WTC11 (cell line): ENCODE measurements around the gene PTPRT.

Source experiments
- ATF3 ChIP-seq: sonication (generic); formaldehyde crosslinking; conservative IDR thresholded peaks from 2 replicates; pipeline ENCODE4 v1.8.1; 2022; ENCODE audit warnings: mild to moderate bottlenecking, missing genetic modification reagents
- CREB1 ChIP-seq: sonication (generic); formaldehyde crosslinking; IDR thresholded peaks from 2 replicates; pipeline ENCODE4 v1.8.0; 2023; ENCODE audit warnings: mild to moderate bottlenecking, missing genetic modification reagents
- CTCF ChIP-seq: fragments of 200-600 bp; IDR thresholded peaks from 2 replicates; pipeline ENCODE4 v1.8.0; 2022; ENCODE audit warnings: antibody characterized with exemption
- E2F5 ChIP-seq: sonication (generic); formaldehyde crosslinking; IDR thresholded peaks from 2 replicates; pipeline ENCODE4 v1.8.1; 2022; ENCODE audit warnings: mild to moderate bottlenecking, moderate library complexity, missing genetic modification reagents
- FOXK1 ChIP-seq: sonication (generic); formaldehyde crosslinking; IDR thresholded peaks from 2 replicates; pipeline ENCODE4 v1.8.0; 2022; ENCODE audit warnings: mild to moderate bottlenecking, moderate library complexity, missing genetic modification reagents
- STAT6 ChIP-seq: sonication (generic); formaldehyde crosslinking; conservative IDR thresholded peaks from 2 replicates; pipeline ENCODE4 v1.8.1; 2023; ENCODE audit warnings: mild to moderate bottlenecking, low read depth, missing genetic modification reagents, moderate library complexity
- TEAD4 ChIP-seq: sonication (generic); formaldehyde crosslinking; IDR thresholded peaks from 2 replicates; pipeline ENCODE4 v1.8.0; 2022; ENCODE audit warnings: mild to moderate bottlenecking, missing genetic modification reagents

GRCh38 chr20:42986143-42986773, 203.4 kb downstream of the PTPRT start:
- TF ChIP-seq FOXK1 (CRISPR knock-in tag): no peak
- no peak for TF ChIP-seq CTCF
- TF ChIP-seq STAT6 (CRISPR knock-in tag): no peak
- TF ChIP-seq E2F5: no peak
- no peak for TF ChIP-seq CREB1 (CRISPR knock-in tag)
- TF ChIP-seq ATF3: no peak
- no peak for TF ChIP-seq TEAD4 (CRISPR knock-in tag)
